Measurements from ENCODE around the gene PHLDA3.

The PHLDA3 gene

GRCh38 chr1:201422436-201423030 is 46.5 kb downstream of the PHLDA3 start:
- no peaks in the 10 kb centered on the region for H3K36me3 ChIP-seq (ENCODE audit: control insufficient read depth, insufficient read depth, low read length, severe bottlenecking)
- H3K4me3 ChIP-seq (ENCODE audit: low read length), result no peak overlapping the region
- DNase-seq (ENCODE audit: low read depth), result no peak
- peaks cover 27% of the 10 kb centered on the region for H3K27me3 ChIP-seq (replicated peaks; ENCODE audit: control insufficient read depth, insufficient read depth, low read length)
- H3K4me1 ChIP-seq (ENCODE audit: control insufficient read depth, insufficient read depth, low read length), result no peaks in the 10 kb centered on the region
- H3K9ac ChIP-seq (ENCODE audit: low read length), result no peak overlapping the region
- no peaks in the 10 kb centered on the region for H3K9me3 ChIP-seq (ENCODE audit: control insufficient read depth, low read length)

DNA sequence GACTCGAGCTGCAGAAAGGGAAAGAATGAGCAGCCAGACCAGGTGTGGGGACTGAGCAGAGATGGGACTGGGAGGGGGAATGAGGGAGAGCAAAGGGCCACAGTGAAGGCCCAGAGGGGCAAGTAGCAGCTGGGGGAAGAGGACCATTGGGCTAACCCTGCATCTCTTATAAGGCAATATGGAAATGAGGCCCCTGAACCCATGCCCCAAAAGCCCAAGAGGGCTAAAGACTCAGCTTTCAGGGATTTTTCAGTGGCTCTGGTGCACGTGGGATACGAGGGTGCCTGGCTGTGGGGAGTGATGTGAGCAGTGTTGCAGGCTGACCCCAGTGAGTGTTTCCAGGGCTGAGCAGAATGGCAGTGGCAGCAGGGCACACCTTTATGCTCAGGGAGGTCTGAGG is 47.0 kb downstream of the PHLDA3 start:
- no peaks in the 10 kb centered on the region for H3K36me3 ChIP-seq (ENCODE audit: control insufficient read depth, insufficient read depth, low read length, severe bottlenecking)
- peaks cover 31% of the 10 kb centered on the region for H3K27me3 ChIP-seq (replicated peaks; ENCODE audit: control insufficient read depth, insufficient read depth, low read length)
- no peaks in the 10 kb centered on the region for H3K9me3 ChIP-seq (ENCODE audit: control insufficient read depth, low read length)
- H3K4me3 ChIP-seq (ENCODE audit: low read length), result no peak overlapping the region
- no peaks in the 10 kb centered on the region for H3K4me1 ChIP-seq (ENCODE audit: control insufficient read depth, insufficient read depth, low read length)
- no peak overlapping the region for H3K9ac ChIP-seq (ENCODE audit: low read length)
- no peak for DNase-seq (ENCODE audit: low read depth)

GRCh38 chr1:201421041-201421440 is 47.9 kb downstream of the PHLDA3 start:
- H3K9me3 ChIP-seq (ENCODE audit: control insufficient read depth, low read length), result peaks cover 7% of the 10 kb centered on the region
- no peak overlapping the region for H3K9ac ChIP-seq (ENCODE audit: low read length)
- no peaks in the 10 kb centered on the region for H3K36me3 ChIP-seq (ENCODE audit: control insufficient read depth, insufficient read depth, low read length, severe bottlenecking)
- no peak for DNase-seq (ENCODE audit: low read depth)
- no peaks in the 10 kb centered on the region for H3K4me1 ChIP-seq (ENCODE audit: control insufficient read depth, insufficient read depth, low read length)
- H3K27me3 ChIP-seq (replicated peaks; ENCODE audit: control insufficient read depth, insufficient read depth, low read length), result peaks cover 41% of the 10 kb centered on the region
- H3K4me3 ChIP-seq (ENCODE audit: low read length), result no peak overlapping the region

DNA sequence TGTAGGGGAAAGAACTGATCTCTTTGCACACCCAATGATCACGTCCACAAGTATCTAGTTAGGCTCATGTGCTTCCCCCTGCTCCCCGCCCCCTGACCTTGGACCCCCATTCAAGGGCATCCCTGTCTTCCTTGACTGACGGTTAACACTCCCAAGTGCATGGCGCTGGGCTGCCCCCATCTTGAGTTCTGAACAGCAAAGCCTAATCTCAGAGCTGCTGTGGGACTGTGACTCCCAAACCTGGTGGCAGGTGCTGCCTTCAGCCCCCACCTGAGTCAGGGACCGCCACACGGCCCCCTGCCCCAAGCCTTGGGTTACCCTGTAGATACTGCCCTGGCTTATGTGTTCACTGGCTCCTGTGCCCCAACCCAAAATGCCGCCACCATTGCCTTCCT is 48.4 kb downstream of the PHLDA3 start:
- Histone ChIP-seq H3K4me3 (ENCODE audit: low read length) (no peak overlapping the region), H3K36me3 (ENCODE audit: control insufficient read depth, insufficient read depth, low read length, severe bottlenecking) (no peaks in the 10 kb centered on the region), H3K9me3 (ENCODE audit: control insufficient read depth, low read length) (peaks cover 11% of the 10 kb centered on the region), H3K27me3 (replicated peaks; ENCODE audit: control insufficient read depth, insufficient read depth, low read length) (peaks cover 45% of the 10 kb centered on the region), H3K4me1 (ENCODE audit: control insufficient read depth, insufficient read depth, low read length) (no peaks in the 10 kb centered on the region), H3K9ac (ENCODE audit: low read length) (no peak overlapping the region)
- DNase-seq (ENCODE audit: low read depth), result no peak

DNA sequence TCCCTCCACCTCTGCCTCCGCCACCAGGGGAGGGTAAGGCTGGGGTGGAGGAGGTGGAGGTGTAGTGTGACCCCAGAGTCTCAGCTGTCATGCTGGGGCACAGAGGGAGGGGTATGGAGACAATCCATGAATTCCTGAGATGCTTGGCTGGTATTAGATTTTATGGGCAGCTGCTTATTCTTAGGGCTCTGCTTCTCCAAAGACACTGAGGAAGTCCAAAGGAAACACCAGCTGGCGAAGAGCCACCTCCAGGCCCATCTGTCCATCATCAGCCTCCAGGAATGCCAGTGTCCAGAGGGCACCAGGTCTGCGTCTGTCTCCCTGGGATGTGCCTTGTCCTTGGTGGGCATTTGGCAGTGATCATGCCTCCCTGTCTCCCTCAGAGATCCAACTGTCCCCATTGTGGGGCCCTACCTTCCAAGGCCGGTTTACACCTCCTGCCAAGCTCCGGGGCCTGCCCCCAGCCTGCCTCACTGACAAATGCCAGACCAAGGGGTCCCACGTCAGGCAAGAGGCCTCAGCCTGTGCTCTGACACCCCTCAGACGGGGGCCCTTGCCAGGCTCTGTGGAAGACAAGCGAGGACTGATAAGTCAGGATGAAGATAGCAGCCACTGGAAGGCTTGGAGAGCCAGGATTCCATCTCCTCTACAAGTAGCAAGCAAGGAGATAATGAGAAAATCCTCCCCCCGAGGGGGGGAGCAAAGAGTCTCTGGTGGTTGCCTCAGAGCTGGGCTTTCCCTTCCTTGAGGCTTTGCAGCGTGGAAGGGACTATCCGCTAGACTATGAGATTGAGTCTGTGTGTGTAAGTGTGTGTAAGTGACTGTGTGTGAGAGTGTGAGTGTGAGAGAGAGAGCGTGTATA is 49.0 kb downstream of the PHLDA3 start:
- no peaks in the 10 kb centered on the region for H3K4me1 ChIP-seq (ENCODE audit: control insufficient read depth, insufficient read depth, low read length)
- peaks cover 51% of the 10 kb centered on the region for H3K27me3 ChIP-seq (replicated peaks; ENCODE audit: control insufficient read depth, insufficient read depth, low read length)
- no peak overlapping the region for H3K4me3 ChIP-seq (ENCODE audit: low read length)
- H3K9ac ChIP-seq (ENCODE audit: low read length), result no peak overlapping the region
- DNase-seq (ENCODE audit: low read depth), result no peak
- H3K36me3 ChIP-seq (ENCODE audit: control insufficient read depth, insufficient read depth, low read length, severe bottlenecking), result no peaks in the 10 kb centered on the region
- H3K9me3 ChIP-seq (ENCODE audit: control insufficient read depth, low read length), result peaks cover 17% of the 10 kb centered on the region

DNA sequence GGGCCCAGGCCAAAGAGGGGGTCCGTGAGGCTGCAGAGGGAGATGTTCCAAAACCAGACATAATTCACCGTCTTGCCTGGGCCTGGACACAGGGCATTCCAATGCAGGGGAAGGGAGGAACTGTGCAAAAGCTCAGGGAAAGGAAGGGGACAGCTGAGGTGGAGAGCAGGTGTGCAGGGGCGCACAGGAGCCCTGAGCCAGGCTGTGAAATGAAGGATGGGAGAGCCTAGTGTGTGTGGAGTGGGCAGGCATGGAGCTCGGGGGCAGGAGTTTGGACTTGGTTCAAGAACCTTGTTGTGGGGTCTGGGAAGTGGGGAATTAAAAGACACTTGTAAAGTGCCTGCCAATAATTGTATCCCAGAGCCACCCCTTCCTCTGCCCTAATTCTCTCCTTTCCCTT is 49.7 kb downstream of the PHLDA3 start:
- no peak overlapping the region for H3K9ac ChIP-seq (ENCODE audit: low read length)
- no peak overlapping the region for H3K4me3 ChIP-seq (ENCODE audit: low read length)
- H3K9me3 ChIP-seq (ENCODE audit: control insufficient read depth, low read length), result peaks cover 22% of the 10 kb centered on the region
- no peaks in the 10 kb centered on the region for H3K36me3 ChIP-seq (ENCODE audit: control insufficient read depth, insufficient read depth, low read length, severe bottlenecking)
- H3K27me3 ChIP-seq (replicated peaks; ENCODE audit: control insufficient read depth, insufficient read depth, low read length), result peaks cover 56% of the 10 kb centered on the region
- H3K4me1 ChIP-seq (ENCODE audit: control insufficient read depth, insufficient read depth, low read length), result no peaks in the 10 kb centered on the region
- no peak for DNase-seq (ENCODE audit: low read depth)

DNA sequence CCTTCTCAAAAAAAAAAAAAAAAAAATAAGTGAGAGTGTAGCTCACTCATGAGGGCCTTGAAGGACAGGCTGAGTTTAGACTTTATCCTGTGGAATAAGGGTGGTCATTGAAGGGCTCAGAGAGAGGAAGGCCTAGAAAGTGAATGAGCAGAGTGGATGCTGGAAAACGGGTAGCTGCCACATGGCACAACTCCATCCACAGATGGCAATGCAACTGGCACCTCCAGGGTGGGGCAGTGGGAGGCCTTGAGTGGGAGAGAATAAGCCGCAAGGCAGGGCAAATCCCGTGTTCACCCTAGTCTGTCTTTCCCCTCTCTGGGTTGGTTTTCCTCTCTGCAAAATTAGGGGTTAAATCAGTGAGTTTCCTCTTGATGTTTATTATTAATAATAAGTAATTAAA is 50.5 kb downstream of the PHLDA3 start:
- Histone ChIP-seq H3K4me1 (ENCODE audit: control insufficient read depth, insufficient read depth, low read length) (no peaks in the 10 kb centered on the region), H3K9ac (ENCODE audit: low read length) (no peak overlapping the region), H3K27me3 (replicated peaks; ENCODE audit: control insufficient read depth, insufficient read depth, low read length) (peaks cover 62% of the 10 kb centered on the region), H3K36me3 (ENCODE audit: control insufficient read depth, insufficient read depth, low read length, severe bottlenecking) (no peaks in the 10 kb centered on the region), H3K4me3 (ENCODE audit: low read length) (no peak overlapping the region), H3K9me3 (ENCODE audit: control insufficient read depth, low read length) (peaks cover 22% of the 10 kb centered on the region)
- no peak for DNase-seq (ENCODE audit: low read depth)

Data from adipocyte (in vitro differentiated cells).